HG02678 (cell line): ENCODE results near the gene MBD3L5.
"Not testable (repeated sequence)": the region's sequence is repeated elsewhere in the genome, so short reads cannot be mapped to it uniquely, and the experiment has no call there.

ENCODE experiments used
- ATAC-seq: cut with Tn5 transposase; IDR thresholded peaks from one replicate; pipeline ENCODE4 v1.9.1; 2021; ENCODE audit warnings: mild to moderate bottlenecking, moderate library complexity; ENCODE audit not compliant: unreplicated experiment

Gene MBD3L5

DNA sequence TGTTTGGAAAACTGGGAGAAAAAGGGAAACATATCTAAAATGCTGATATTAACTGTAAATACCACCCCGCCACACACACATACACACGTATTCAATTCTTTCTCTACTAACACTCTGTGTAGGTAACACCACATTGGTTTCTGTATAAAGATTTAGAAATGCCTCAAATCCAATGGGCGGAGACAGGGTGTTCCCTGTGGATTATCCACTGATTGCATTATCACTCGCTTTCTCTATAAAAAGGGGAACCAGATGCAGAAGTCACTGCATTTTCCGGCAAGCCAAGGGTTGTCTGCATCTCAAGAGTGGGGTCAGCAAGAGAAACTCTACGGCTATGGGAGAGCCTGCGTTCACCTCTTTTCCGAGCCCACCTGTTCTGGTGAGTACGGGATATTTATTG is at the start of gene MBD3L5:
Gene MBD3L5, plus strand, starts transcription at position 301 of the 400 bp plus-strand sequence. Its CDS starts 34 bp downstream, at position 335.
- not testable (repeated sequence) for ATAC-seq

DNA sequence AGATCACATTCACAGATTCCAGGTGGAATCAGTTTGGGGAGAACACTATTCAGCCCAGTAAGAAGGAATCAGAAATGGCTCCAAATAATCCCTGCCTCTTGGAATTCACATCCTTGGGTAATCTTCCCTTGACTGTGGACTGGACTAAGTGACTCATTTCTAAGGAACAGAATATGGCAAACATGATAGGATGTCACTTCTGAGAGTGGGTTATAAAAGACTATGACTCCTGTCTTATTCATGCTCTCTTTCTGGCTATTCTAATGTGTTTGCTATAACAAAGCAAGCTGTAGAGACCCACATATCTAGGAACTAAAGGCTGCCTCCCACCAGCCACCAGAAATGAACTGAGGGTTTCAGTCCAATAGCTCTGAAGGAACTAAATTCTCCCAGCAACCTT is 46.9 kb upstream of the MBD3L5 start:
- ATAC-seq = no peak

DNA sequence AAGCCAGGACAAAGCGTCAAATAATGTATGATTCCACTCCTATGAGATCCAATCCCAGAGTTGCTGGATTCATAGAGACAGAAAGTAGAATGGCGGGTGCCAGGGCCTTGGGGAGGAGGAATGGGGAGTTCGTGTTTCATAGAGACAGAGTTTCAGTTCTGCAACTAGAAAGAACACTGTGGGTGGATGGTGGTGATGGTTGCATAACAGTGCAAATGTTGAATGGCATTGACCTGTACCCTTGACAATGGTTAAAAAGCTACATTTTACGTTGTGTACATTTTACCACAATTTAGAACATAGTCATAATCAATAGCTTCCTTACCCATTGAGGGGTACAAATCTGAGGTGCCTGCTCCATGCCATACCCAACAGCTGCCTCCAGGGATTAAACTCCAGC is 42.5 kb upstream of the MBD3L5 start:
- ATAC-seq = no peak

DNA sequence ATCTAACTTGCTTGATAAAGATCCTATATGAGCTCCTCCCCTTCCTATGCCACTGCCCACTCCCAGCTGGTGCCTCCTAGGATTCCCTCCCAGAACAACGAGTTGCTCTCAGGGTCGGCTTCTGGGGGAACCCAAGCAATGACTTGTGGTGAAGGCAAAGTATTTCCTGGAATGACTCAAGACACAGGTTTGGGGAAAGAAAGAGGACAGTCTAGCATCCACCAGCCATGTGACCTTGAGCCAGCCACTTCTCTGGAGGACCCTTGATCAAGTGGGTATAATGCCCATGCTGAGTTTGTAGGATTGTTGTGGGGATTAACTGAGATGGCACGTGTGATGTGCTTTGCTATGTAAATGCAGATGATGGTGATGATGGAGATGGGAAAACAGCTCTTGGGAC is 42.1 kb upstream of the MBD3L5 start:
- ATAC-seq = no peak

DNA sequence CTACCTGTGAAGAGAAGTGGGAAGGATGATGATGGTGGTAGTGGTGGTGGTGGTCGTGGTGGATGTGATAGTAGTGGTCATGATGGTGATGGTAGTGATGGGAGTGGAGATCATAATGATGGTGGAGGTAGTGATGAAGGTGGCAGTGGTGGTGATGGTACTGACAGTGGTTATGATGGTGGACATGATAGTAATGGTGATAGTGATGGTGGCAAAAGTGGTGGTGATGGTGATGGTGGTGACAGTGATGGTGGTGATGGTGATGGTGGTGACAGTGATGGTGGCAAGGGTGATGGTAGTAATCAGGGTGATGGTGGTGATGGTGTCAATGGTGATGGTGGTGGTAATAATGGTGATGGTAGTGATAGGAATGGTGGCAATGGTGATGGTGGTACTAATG is 35.3 kb upstream of the MBD3L5 start:
- no peak for ATAC-seq

DNA sequence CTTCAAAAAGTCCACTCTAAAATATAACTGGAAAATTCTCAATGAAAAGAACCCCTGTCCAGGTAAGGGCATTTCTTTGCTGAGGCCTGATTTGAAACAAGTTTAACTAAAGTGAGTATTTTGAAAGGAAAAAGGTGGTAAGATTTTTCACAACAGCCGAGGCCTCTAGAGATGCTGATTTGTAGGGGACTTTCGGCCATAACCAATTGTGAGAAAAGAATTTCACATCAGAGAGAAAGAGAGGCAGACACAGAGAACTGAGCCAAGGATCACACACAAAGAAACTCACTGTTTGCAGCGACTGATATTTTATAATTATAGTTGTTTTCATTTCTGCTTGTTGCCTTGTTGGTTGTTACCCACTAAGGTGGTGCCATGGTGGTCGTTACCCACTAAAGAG is 33.6 kb upstream of the MBD3L5 start:
- ATAC-seq = no peak

DNA sequence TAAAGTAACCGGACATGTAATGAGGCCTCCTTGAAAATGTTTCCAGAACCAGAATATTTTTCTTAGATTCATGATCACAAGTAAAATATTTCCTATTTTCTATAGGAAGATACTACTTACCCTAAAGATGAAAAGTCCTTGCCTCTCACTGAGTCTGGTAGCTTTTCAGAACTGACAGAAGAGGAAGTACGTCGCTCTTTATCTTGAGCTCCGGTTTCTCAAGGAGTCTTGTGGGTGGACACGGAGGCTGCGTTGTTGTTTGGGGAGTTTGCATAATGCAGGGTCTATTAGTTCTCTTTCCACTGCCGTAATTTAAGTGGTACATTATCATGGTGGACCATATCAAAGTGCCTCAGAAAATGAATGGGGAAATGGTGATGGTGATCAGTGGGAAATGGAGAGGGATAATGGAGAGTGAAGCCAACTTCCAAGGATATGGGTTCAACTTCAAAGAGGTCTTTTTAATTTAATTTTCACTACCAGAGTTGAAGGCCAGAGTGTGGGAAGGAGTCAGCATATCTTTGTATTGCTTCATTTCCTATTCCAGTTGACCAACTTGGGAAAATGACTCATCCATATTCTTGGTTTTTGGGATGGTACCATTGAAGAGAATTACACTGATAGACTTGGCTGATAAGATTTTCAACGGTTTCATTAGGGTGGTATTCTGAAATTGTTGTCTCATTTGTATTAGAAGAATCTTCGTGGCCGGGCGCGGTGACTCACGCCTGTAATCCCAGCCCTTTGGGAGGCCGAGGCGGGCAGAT is 32.5 kb upstream of the MBD3L5 start:
- ATAC-seq = no peak

DNA sequence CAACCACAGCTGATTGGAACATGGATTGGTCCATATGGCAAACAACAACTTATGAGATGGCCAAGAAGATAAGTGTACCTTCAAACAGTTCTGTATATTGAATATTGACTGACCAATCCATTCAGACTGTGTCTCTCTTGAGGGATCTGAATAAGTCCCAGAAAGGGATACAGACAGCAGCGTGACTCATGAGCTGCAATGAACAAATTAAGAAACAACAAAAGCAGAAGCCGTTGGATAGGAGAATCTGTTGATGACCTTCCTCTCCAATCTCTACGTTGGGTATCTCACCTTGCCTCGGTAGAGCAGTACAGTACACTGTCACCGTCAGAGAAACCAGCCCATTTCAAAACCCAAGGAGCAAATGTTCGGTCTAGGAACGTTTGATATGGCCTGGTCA is 30.4 kb upstream of the MBD3L5 start:
- ATAC-seq = no peak

DNA sequence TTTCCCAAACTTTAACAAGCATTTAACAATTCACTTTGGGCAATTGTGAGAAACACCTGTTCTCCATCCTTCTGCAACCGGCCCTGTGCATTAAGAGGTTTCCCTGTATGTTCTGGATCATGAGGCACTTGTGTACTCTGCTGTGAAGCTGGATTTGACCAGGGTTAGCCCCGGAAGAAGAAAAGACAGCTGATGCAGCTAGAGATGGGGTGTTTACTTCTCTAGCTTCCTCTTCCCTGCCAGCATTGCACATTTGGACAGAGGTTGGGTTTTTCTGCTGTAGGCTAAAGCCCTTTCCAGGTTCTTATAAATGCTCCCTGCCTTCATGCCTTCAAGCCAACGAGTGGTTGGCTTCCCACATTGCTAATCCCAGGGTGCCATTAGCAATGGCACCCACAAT is 30.0 kb upstream of the MBD3L5 start:
- no peak for ATAC-seq

DNA sequence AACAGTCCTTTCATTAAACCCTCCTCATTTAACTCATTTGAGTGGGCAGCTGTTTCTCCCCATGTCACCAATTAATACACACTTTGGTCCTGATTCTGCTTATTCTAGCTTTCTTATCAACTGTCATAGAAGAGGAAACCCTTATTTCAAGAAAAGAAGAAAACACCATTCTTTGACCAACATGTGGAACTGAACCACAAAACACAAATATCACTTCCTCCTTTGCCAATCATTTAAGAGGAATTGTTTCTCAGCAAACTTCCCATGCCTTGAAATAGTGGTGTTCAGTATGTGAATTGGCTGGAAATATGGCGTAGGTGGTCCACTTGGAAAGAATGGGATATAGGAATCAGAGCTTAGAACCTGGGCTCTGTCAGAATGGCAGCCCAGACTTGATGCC is 29.6 kb upstream of the MBD3L5 start:
- no peak for ATAC-seq

DNA sequence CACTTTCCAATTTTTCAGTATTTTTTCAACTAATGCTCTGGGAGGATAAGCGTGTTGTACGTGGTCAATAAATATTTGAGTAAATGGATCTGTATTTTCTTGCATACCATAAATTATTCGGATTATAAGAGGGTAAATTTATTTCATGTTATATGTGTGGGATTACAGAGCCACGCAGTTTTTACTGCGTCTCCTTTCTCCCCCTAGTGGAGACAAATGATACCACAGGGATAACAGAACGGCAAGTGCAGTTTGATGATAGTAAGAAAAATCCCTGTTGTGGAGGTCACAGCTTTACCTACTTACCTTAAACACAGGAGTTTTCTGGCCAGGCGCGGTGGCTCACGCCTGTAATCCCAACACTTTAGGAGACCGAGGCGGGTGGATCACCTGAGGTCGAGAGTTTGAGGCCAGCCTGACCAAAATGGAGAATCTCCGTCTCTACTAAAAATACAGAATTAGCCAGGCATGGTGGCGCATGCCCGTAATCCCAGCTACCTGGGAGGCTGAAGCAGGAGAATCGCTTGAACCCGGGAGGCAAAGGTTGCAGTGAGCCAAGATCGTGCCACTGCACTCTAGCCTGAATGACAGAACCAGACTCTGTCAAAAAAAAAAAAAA is 26.0 kb upstream of the MBD3L5 start:
- ATAC-seq = no peak

DNA sequence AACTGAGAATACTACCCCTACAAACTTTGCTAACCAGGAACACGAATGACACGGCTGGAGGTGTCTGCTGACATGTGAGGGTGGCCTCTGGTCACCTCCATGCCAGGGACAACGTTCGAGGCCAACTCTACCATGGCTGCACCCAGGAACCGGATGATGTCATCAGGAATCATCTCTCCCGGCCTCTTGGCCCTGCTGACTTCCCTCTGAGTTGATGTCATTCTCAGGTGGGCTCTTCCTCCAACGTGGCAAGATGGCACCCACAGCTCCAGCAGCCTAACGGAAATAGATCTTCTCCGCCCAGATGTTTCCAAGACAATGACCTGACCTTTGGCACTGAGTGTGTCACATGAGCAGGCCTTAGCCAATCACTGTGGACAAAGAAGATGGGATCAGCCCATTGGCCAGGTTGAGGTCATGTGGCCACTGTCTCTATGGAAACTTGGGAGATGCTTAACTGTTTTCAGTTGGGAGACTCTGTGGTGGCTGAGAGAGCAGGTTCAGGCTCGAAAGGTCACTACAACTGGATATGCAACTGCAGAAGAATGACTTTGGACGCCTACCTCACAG is 24.2 kb upstream of the MBD3L5 start:
- ATAC-seq = no peak

DNA sequence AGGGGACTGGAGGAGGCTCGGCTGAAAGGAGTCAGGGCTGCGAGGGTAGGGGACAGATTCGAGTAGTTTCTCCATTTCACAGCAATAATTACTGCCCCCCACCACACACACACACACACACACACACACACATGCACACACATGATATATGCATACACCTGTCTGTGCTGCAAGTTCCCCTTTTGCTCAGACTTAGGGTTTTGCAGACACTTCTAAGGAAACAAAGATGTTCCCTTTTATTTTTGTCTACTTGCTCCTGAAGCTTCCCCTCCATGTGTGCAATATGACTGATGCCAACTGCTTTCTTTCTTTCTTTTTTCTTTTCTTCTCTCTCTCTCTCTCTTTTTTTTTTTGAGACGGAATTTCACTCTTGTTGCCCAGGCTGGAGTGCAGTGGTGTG is 22.5 kb upstream of the MBD3L5 start:
- no peak for ATAC-seq

DNA sequence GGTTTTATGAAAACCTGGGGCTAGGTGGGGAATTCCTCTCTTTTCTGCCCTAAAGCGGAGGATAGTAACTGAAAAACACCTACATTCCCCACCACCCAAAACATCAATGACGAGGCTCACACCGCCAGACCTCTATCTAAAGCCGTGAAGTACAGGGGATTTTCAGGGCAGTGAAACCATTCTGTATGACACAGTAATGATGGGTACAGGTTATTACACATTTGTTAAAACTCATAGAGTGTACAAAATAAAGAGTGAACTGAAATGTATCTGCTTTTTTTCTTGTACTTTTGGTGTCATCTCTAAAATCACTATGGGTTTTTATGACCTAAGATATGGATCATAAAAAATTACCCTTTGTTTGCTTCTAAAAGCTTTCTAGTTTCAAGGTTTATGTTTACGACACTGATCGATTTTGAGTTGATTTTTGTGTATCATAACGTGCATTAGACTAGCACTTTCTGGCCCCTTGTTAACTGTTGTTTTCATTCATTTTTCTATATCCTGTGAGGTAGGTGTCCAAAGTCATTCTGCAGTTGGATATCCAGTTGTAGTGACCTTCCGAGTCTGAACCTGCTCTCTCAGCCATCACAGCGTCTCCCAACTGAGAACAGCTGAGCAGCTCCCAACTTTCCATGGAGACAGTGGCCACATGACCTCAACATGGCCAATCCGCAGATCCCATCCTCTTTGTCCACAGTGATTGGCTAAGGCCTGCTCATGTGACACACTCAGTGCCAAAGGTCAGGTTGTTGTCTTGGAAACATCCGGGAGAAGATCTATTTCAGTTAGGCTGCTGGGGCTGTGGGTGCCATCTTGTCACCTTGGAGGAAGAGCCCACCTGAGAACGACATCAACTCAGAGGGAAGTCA is 19.4 kb upstream of the MBD3L5 start:
- ATAC-seq = no peak

DNA sequence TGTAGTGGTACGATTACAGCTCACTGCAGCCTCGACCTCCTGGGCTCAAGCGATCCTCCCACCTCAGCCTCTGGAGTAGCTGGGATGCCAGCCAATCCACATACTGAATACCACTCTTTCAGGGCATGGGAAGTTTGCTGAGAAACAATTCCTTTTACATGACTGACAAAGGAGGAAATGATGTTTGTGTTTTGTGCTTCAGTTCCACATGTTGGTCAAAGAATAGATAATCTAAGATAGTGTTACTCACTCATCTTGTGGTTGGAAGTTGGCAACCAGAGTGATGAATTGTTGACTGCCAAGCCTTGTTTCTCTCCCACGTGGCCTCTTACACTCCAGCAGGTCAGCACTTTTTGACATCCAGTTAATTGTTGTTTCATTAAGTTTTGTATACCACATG is 16.7 kb upstream of the MBD3L5 start:
- no peak for ATAC-seq

DNA sequence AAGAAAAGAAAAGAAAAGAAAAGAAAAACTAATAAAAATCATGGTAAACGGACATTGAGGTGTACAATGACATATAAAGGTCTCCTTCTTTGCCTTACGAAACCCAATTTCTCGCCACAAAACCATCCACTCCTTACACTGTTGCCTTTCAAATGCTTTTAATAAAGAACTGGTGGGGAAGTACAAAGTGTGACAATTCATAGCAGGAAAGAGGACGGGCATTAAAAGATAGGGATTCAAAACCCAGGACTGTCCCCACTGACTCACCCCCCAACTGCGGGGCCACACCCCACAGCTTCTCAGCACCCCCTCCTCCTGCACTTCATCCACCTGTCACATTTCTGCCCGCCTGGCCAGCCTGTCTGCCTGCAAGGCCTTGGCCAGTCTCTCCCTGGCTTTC is 11.6 kb upstream of the MBD3L5 start:
- no peak for ATAC-seq

DNA sequence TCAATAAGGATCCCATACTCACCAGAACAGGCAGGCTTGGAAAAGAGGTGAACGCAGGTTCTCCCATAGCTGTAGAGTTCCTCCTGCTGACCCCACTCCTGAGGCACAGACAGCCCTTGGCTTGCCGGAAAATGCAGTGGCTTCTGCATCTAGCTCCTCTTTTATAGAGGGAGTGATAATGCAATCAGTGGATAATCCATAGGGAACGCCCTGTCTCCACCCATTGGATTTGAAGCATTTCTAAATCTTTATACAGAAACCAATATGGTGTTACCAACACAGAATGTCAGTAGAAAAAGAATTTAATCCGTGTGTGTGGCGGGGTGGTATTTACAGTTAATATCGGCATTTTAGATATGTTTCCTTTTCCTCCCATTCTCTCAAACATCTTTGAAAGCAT is 9.0 kb upstream of the MBD3L5 start, which contains the start of gene MBD3L2B:
Gene MBD3L2B, minus strand, starts transcription at position 101 of the 400 bp plus-strand sequence. Its CDS starts 34 bp downstream, at position 67.
- ATAC-seq = not testable (repeated sequence)

DNA sequence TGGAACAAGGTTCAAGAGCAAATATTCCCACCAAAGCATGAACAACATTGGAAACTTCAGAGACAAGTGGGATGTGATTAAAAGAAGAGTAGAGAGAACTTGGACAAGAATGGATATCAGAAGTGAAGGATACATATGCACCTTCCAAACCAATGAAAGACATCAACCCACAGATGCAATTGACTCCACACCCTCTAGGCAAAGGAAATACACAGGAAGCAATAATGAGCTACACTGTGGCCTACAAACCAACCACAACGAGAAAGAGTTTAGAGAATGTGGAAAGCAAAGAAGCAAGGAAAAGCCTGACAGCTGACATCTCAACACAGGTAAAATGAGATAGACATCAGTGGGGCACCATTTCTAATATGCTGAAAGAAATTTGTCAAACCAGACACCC is 1.6 kb upstream of the MBD3L5 start:
- not testable (repeated sequence) for ATAC-seq

DNA sequence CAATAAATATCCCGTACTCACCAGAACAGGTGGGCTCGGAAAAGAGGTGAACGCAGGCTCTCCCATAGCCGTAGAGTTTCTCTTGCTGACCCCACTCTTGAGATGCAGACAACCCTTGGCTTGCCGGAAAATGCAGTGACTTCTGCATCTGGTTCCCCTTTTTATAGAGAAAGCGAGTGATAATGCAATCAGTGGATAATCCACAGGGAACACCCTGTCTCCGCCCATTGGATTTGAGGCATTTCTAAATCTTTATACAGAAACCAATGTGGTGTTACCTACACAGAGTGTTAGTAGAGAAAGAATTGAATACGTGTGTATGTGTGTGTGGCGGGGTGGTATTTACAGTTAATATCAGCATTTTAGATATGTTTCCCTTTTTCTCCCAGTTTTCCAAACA is 9.7 kb downstream of the MBD3L5 start, which contains the start of gene MBD3L4:
Gene MBD3L4, minus strand, starts transcription at position 101 of the 400 bp plus-strand sequence. Its CDS starts 35 bp downstream, at position 66.
- not testable (repeated sequence) for ATAC-seq

DNA sequence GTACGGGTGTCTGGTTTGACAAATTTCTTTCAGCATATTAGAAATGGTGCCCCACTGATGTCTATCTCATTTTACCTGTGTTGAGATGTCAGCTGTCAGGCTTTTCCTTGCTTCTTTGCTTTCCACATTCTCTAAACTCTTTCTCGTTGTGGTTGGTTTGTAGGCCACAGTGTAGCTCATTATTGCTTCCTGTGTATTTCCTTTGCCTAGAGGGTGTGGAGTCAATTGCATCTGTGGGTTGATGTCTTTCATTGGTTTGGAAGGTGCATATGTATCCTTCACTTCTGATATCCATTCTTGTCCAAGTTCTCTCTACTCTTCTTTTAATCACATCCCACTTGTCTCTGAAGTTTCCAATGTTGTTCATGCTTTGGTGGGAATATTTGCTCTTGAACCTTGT is 11.2 kb downstream of the MBD3L5 start:
- not testable (repeated sequence) for ATAC-seq

DNA sequence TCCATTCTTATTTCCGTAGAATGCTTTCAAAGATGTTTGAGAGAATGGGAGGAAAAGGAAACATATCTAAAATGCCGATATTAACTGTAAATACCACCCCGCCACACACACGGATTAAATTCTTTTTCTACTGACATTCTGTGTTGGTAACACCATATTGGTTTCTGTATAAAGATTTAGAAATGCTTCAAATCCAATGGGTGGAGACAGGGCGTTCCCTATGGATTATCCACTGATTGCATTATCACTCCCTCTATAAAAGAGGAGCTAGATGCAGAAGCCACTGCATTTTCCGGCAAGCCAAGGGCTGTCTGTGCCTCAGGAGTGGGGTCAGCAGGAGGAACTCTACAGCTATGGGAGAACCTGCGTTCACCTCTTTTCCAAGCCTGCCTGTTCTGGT is 18.6 kb downstream of the MBD3L5 start, which contains the start of gene MBD3L2:
Gene MBD3L2, plus strand, starts transcription at position 301 of the 400 bp plus-strand sequence. Its CDS starts 53 bp downstream, at position 354.
- not testable (repeated sequence) for ATAC-seq
